Type B pancreatic cell (in vitro differentiated cells): Measurements from ENCODE around the gene BTG4. TPM values are rescaled to one million over a fixed set of nuclear protein-coding genes. Genes with fewer than 3 reads are reported as not detected.

ENCODE experiments used
- DNase-seq: peaks from one replicate; pipeline ENCODE4 v3.0.0; 2021; ENCODE audit warnings: mixed read lengths; ENCODE audit not compliant: unreplicated experiment; ENCODE audit errors: extremely low spot score
- H3K27ac Mint-ChIP-seq: 2 replicates; pipeline ENCODE4 v1.8.0; 2021; ENCODE audit warnings: mild to moderate bottlenecking, mixed read lengths
- H3K27me3 Mint-ChIP-seq: 2 replicates; pipeline ENCODE4 v1.8.0; 2021; ENCODE audit warnings: mixed read lengths
- H3K36me3 Mint-ChIP-seq: 2 replicates; pipeline ENCODE4 v1.8.0; 2021; ENCODE audit warnings: mixed read lengths
- H3K4me1 Mint-ChIP-seq: one replicate; pipeline ENCODE4 v1.8.0; 2021; ENCODE audit warnings: mixed read lengths; ENCODE audit not compliant: unreplicated experiment
- H3K4me3 Mint-ChIP-seq: 2 replicates; pipeline ENCODE4 v1.8.0; 2021; ENCODE audit warnings: mild to moderate bottlenecking, mixed read lengths
- H3K9me3 Mint-ChIP-seq: 2 replicates; pipeline ENCODE4 v1.8.0; 2021; ENCODE audit warnings: mixed read lengths
- total RNA-seq: library from RNA; stranded (reverse); gene quantifications from 2 replicates; pipeline ENCODE4 v1.2.1, GENCODE V29; 2021; ENCODE audit warnings: low replicate concordance
- TF ChIP-seq, protein P1 (sequence below): fragments of 200-600 bp; sonication (generic); conservative IDR thresholded peaks from 2 replicates; pipeline ENCODE4 v1.5.0; 2021; ENCODE audit warnings: antibody characterized with exemption, mild to moderate bottlenecking

Gene BTG4
- total RNA-seq, 1 donor from 2014 or later = not detected

DNA sequence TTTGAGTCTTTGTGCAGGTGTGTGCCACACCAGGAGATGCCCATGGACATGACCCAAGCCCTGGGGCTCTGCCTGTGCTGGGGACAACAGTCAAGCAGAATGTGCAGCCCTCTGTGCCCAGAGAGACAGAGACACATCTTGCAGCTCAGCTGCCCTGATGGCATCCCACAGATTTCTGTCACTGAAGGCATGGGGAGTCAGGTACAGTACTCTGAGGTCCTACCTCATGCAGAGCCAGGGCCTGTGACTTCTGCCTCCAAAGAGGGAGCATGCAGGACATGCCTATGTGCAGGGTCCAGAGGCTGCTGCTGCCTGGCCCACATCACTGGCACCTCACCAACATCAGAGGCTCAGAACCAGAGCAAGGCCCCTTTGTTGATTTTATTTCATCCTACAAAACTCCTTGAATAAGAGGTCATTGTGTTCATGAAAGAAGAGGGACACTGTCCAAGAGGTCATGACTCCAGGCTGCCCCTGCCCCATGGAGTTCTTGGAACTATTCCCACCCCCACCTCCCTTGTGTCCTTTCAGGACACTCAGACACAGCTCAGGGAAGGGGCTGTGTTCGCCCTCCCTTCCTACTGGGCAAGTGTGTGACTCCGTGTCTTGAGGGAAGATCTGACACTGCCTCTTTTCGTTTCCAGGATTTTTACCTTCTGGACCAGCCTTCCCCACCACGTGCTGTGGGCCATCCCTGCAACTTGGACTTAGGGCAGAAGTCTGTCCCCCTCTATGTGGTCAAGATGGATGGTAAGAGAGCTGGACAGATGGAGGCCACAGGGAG, 62.3 kb downstream of the BTG4 start:
- no peak for DNase-seq
- H3K4me1 Mint-ChIP-seq = no peaks in the 10 kb centered on the region
- H3K27ac Mint-ChIP-seq = no peak overlapping the region
- peaks cover 14% of the 10 kb centered on the region for H3K27me3 Mint-ChIP-seq
- H3K9me3 Mint-ChIP-seq = no peaks in the 10 kb centered on the region
- H3K36me3 Mint-ChIP-seq = no peaks in the 10 kb centered on the region
- H3K4me3 Mint-ChIP-seq = no peak overlapping the region
- TF ChIP-seq, protein P1, sequence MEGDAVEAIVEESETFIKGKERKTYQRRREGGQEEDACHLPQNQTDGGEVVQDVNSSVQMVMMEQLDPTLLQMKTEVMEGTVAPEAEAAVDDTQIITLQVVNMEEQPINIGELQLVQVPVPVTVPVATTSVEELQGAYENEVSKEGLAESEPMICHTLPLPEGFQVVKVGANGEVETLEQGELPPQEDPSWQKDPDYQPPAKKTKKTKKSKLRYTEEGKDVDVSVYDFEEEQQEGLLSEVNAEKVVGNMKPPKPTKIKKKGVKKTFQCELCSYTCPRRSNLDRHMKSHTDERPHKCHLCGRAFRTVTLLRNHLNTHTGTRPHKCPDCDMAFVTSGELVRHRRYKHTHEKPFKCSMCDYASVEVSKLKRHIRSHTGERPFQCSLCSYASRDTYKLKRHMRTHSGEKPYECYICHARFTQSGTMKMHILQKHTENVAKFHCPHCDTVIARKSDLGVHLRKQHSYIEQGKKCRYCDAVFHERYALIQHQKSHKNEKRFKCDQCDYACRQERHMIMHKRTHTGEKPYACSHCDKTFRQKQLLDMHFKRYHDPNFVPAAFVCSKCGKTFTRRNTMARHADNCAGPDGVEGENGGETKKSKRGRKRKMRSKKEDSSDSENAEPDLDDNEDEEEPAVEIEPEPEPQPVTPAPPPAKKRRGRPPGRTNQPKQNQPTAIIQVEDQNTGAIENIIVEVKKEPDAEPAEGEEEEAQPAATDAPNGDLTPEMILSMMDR = no peak

DNA sequence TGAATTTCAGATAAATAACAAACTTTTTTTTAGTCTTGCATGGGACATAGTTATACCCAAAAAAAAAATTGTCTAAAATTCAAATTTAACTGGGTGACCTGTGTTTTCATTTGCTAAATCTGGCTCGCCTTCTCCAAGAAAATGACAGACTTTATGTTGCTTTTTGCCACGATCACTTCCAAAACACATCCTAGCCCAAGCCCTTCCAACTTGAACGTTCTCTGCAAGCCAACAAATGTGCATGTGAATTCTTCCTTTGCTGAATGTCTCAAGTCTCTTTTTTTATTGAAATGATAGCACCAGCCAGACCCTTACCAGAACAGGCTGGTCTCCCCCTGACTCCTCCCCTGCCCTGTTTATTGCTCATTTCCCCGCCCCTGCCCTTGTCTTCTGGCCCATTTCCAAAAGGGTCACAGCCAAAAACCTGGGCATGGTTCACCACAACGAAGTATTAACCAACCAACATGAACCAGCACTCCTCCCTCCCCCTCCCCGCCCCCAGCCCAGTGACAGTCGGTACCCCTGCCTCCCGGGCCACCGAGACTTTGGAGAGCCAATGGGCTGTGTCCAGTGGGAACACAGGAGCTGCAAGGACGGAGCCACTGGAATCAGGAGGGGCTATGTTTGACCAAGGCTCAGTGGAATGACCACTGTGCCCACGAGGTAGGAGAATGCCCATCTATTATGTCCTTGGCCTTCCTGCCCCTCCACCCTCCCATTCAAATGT, 63.2 kb downstream of the BTG4 start:
- Mint-ChIP-seq H3K4me3 (no peak overlapping the region), H3K9me3 (no peaks in the 10 kb centered on the region), H3K4me1 (no peaks in the 10 kb centered on the region), H3K27ac (no peak overlapping the region), H3K27me3 (peaks cover 10% of the 10 kb centered on the region), H3K36me3 (no peaks in the 10 kb centered on the region)
- no peak for DNase-seq
- TF ChIP-seq, protein P1 = no peak

DNA sequence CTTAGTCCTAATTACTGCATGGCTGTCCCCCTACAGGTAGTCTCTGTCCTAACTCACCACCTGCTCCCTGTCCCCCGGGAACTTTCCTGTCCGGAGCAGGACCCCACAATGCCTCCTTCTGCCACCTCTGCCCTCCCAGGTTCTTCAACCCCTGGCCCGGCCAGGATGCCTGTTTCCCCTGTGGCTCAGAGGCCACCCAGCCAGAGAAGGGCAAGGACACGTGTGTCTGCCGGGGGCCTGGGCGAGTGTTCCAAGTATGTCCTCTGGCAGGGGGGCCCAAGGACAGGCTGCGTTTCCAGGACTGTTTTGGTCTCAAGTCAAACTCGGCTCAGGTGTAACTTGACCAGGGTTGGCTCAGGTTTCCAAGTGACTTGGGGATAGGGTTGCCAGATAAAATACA, 63.8 kb downstream of the BTG4 start:
- Mint-ChIP-seq H3K4me1 (no peaks in the 10 kb centered on the region), H3K9me3 (no peaks in the 10 kb centered on the region), H3K27ac (no peak overlapping the region), H3K36me3 (no peaks in the 10 kb centered on the region), H3K4me3 (no peak overlapping the region), H3K27me3 (peaks cover 10% of the 10 kb centered on the region)
- DNase-seq = no peak
- TF ChIP-seq, protein P1 = no peak

DNA sequence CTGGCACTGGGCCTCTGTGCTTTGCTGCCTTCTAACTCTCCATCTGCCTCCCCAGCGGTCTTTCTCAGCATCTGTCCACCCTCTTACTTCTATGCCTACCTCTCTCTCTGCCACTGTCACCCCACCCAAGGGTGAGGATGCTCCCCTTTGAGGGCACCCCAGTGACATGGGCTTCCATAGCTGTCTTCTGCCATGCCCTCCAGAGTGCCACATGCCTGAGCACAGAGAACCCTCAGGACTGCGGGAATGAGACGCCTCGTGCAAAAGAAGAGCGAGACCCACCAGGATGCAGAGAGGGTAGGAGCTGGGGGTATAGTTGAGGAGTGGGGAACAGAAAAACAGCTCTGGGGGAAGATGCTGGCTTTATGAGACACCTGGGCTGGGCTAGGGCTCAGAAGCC, 64.3 kb downstream of the BTG4 start:
- Mint-ChIP-seq H3K9me3 (no peaks in the 10 kb centered on the region), H3K4me1 (no peaks in the 10 kb centered on the region), H3K27me3 (peaks cover 10% of the 10 kb centered on the region), H3K4me3 (no peak overlapping the region), H3K36me3 (no peaks in the 10 kb centered on the region), H3K27ac (peak overlapping the region; percentile 5)
- DNase-seq = no peak
- TF ChIP-seq, protein P1 = no peak

DNA sequence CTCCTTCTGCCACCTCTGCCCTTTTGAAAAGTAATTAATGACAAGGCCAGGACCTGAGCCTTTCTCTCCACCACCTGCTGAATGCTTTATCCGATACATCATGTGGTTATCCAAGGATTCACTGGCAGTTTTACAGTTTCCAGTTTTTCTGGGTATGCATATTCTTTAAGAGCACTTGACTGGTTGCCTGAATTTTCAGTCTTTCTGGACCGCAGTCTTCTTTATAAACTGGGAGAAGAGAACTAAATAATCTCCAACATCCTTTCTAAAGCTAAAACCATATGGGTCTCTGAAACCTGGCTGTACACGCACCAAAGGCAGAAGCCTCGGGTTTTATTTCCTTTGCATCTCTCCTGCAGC, 65.1 kb downstream of the BTG4 start:
- H3K27me3 Mint-ChIP-seq = peaks cover 4% of the 10 kb centered on the region
- DNase-seq = no peak
- H3K9me3 Mint-ChIP-seq = no peaks in the 10 kb centered on the region
- no peak overlapping the region for H3K27ac Mint-ChIP-seq
- no peaks in the 10 kb centered on the region for H3K4me1 Mint-ChIP-seq
- no peaks in the 10 kb centered on the region for H3K36me3 Mint-ChIP-seq
- H3K4me3 Mint-ChIP-seq = no peak overlapping the region
- TF ChIP-seq, protein P1 = no peak
